Brain microvascular endothelial cell (primary cell): ENCODE data around the gene AFF4.
"Not testable (repeated sequence)": the region's sequence is repeated elsewhere in the genome, so short reads cannot be mapped to it uniquely, and the experiment has no call there.

Experiments used
- DNase-seq: peaks from one replicate; pipeline ENCODE4 v3.0.0-alpha.2; 2020
- H3K27ac ChIP-seq: fragments of 250-450 bp; sonication (Bioruptor Pico); 2 replicates; pipeline ENCODE4 v1.5.1; 2020; ENCODE audit warnings: mild to moderate bottlenecking, moderate library complexity
- H3K27me3 ChIP-seq: fragments of 250-450 bp; sonication (Bioruptor Pico); replicated peaks from 2 replicates; pipeline ENCODE4 v1.5.1; 2020; ENCODE audit warnings: mild to moderate bottlenecking
- H3K36me3 ChIP-seq: fragments of 250-450 bp; sonication (Bioruptor Pico); replicated peaks from 2 replicates; pipeline ENCODE4 v1.5.1; 2020; ENCODE audit warnings: mild to moderate bottlenecking
- H3K4me3 ChIP-seq: 2 replicates; pipeline ENCODE4 v1.5.1; 2011; ENCODE audit warnings: low read depth, mild to moderate bottlenecking, control low read depth, low read length, moderate library complexity
- in situ Hi-C: cut with HindIII; loops from 2 replicates; pipeline ENCODE4 v1.10.0; 2017; ENCODE audit warnings: low sequenced_read_pairs, low pct_ligation_motif_present
- TF ChIP-seq, protein P1 (sequence below): IDR thresholded peaks from 2 replicates; pipeline ENCODE4 v1.5.1; 2011; ENCODE audit warnings: low read depth, mild to moderate bottlenecking, moderate library complexity, low read length, control low read depth, inconsistent platforms; ENCODE audit errors: missing control alignments

AFF4 gene

DNA sequence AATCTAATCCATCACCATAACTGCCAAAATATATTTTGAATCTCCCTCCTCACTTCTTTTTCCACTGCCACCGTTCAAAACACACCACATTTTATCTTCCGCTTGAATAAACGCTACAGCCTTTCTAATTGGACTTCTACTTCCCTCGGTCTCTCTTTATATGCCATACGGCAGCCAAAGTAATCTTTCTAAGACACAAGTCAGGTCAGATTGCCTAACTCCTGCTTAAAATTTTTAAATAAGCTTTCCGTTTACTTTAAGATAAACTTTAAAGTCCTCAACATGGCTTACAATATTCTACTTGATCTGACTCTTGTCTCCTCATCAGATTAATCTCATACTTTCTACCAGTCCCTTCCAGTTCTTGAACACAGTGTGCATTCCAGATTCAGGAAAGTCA, 9.7 kb downstream of the AFF4 start:
- Histone ChIP-seq H3K4me3 (no peak overlapping the region), H3K27ac (no peak overlapping the region), H3K36me3 (peaks cover 6% of the 10 kb centered on the region), H3K27me3 (no peaks in the 10 kb centered on the region)
- DNase-seq: no peak
- in situ Hi-C loops: no loop called here
- TF ChIP-seq, protein P1, sequence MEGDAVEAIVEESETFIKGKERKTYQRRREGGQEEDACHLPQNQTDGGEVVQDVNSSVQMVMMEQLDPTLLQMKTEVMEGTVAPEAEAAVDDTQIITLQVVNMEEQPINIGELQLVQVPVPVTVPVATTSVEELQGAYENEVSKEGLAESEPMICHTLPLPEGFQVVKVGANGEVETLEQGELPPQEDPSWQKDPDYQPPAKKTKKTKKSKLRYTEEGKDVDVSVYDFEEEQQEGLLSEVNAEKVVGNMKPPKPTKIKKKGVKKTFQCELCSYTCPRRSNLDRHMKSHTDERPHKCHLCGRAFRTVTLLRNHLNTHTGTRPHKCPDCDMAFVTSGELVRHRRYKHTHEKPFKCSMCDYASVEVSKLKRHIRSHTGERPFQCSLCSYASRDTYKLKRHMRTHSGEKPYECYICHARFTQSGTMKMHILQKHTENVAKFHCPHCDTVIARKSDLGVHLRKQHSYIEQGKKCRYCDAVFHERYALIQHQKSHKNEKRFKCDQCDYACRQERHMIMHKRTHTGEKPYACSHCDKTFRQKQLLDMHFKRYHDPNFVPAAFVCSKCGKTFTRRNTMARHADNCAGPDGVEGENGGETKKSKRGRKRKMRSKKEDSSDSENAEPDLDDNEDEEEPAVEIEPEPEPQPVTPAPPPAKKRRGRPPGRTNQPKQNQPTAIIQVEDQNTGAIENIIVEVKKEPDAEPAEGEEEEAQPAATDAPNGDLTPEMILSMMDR: no peak

DNA sequence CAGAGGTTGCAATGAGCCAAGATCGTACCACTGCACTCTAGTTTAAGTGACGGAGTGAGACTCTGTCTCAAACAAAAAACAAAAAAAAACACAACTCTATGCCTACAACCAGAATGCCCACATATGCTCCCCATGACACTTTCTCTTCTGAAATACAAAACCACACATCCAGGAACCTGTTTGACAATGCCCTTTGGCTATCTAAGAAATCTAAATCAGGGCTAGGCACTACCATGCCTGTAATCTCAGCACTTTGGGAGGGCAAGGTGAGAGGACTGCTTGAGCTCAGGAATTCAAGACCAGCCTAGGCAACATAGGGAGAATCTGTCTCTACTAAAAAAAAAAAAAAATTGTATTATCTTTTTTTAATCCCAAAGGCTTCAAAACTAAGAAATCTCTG, 10.6 kb downstream of the AFF4 start:
- in situ Hi-C loops: no loop called here

DNA sequence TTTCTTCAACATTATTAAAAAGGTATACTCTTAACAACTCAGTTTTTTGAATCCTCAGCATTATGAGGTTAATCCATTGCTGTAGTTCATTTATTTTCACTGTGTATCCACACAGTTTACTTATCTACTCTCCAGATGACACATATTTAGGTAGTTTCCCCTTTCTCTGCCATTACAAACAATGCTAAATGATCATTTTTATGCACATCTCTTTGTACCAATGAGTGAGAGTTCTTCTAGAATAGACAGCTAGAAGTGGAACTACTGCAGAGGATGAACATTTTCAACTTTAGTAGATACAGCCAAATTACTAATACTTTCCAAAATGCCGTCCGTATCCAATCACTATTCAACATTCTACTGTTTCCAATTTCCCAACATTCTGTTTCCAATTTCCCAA, 11.5 kb downstream of the AFF4 start:
- H3K36me3 ChIP-seq: peaks cover 6% of the 10 kb centered on the region
- H3K4me3 ChIP-seq: no peak overlapping the region
- no peak overlapping the region for H3K27ac ChIP-seq
- no peak for DNase-seq
- H3K27me3 ChIP-seq: no peaks in the 10 kb centered on the region
- TF ChIP-seq, protein P1: no peak
- in situ Hi-C loops: no loop called here

More for the DNA sequence above, 10.6 kb downstream of the AFF4 start:
- TF ChIP-seq, protein P1: no peak
- no peak for DNase-seq
- no peak overlapping the region for H3K4me3 ChIP-seq
- H3K27ac ChIP-seq: no peak overlapping the region
- no peaks in the 10 kb centered on the region for H3K27me3 ChIP-seq
- peaks cover 6% of the 10 kb centered on the region for H3K36me3 ChIP-seq

DNA sequence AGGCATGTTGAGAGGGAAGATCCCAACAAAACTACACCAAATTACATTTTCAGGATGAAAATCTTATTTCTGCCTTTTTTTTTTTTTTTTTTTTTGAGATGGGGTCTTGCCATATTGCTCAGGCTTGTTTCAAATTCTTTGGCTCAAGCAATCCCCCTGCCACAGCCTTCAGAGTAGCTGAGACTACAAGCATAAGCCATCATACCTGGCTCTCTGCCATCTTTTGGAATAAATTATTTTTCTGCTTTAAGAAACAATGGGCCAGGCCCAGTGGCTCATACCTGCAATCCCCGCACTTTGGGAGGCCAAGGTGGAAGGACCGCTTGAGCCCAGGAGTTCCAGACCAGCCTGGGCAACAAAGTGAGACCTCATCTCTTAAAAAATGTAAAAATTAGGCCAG, 14.3 kb downstream of the AFF4 start:
- TF ChIP-seq, protein P1: no peak
- Histone ChIP-seq H3K27ac (no peak overlapping the region), H3K4me3 (no peak overlapping the region), H3K27me3 (no peaks in the 10 kb centered on the region), H3K36me3 (peaks cover 2% of the 10 kb centered on the region)
- no peak for DNase-seq
- in situ Hi-C loops: no loop called here

DNA sequence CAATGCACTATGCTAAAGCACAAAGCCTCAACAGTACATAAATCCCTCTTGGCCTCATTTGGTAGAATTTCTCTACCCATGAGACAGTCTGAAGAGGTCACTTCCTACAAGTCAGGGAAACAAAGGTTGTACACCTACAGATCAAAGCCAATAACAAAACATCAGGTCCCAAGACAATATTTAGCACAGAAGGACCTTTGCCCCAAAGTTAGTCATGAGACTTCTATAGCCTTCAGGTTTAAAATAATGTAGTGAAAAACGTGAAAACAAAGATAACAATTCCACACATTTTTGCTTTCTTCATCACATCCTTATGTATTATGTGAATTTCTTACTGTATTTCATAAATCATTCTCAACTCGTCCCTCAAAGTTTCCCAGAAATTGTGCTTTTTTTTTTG, 15.8 kb downstream of the AFF4 start:
- no peak overlapping the region for H3K4me3 ChIP-seq
- no peaks in the 10 kb centered on the region for H3K36me3 ChIP-seq
- in situ Hi-C loops: no loop called here
- TF ChIP-seq, protein P1: no peak
- no peaks in the 10 kb centered on the region for H3K27me3 ChIP-seq
- H3K27ac ChIP-seq: peak overlapping the region; percentile 62
- no peak for DNase-seq

DNA sequence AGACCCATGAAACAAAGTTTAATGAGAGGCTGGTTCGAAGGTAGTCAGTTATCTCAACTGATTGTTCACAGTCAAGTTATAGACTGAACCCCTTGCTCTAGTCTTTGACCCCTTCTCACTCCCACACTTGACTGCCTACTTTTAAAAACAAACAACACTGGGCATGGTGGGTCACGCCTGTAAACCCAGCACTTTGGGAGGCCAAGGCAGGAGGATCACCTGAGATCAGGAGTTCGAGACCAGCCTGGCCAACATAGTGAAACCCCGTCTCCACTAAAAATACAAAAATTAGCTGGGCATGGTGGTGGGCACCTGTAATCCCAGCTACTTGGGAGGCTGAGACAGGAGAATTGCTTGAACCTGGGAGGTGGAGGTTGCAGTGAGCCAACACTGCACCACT, 18.1 kb downstream of the AFF4 start:
- H3K36me3 ChIP-seq, H3K27me3 ChIP-seq, in situ Hi-C loops, DNase-seq, H3K27ac ChIP-seq, H3K4me3 ChIP-seq: not testable (repeated sequence)
